Mesenteric fat pad (tissue), 1 donor: ENCODE data around the gene SLC66A3. TPM values are rescaled to one million over a fixed set of nuclear protein-coding genes. Genes with fewer than 3 reads are reported as not detected.

Experiments
- DNase-seq: peaks from one replicate; pipeline ENCODE4 v3.0.0-alpha.2; 2020; ENCODE audit warnings: low spot score
- long read RNA-seq: library from polyadenylated mRNA; unstranded; transcript quantifications from one replicate; pipeline ENCODE4 v2.0.0, GENCODE V29; 2020
- total RNA-seq: library from RNA; stranded (reverse); fragmentation: NEBNext Ultra II Directional; extraction: Animal tissue kit (Norgen Biotek cat#: 25700); gene quantifications from one replicate; pipeline ENCODE4 v1.2.1, GENCODE V29; 2021
- donor health status: DM: yes; HTN: yes; CAD: no.

SLC66A3 gene
- total RNA-seq = 19.9 TPM
- long read RNA-seq, transcript PQLC3-202 (6 exons, 696 nt) = minor isoform, 5 of 137 reads
- long read RNA-seq, transcript PQLC3-206 (8 exons, 928 nt) = minor isoform, 6 of 137 reads
- long read RNA-seq, transcript PQLC3-204 (6 exons, 1,784 nt) = minor isoform, 9 of 137 reads
- long read RNA-seq, transcript PQLC3-201 (7 exons, 1,830 nt) = major isoform, 91 of 137 reads
- long read RNA-seq, partial matches to known transcripts = 6 of 137 reads
- long read RNA-seq, other reads (novel, unspliced or antisense) = 19 of 137 reads

DNA sequence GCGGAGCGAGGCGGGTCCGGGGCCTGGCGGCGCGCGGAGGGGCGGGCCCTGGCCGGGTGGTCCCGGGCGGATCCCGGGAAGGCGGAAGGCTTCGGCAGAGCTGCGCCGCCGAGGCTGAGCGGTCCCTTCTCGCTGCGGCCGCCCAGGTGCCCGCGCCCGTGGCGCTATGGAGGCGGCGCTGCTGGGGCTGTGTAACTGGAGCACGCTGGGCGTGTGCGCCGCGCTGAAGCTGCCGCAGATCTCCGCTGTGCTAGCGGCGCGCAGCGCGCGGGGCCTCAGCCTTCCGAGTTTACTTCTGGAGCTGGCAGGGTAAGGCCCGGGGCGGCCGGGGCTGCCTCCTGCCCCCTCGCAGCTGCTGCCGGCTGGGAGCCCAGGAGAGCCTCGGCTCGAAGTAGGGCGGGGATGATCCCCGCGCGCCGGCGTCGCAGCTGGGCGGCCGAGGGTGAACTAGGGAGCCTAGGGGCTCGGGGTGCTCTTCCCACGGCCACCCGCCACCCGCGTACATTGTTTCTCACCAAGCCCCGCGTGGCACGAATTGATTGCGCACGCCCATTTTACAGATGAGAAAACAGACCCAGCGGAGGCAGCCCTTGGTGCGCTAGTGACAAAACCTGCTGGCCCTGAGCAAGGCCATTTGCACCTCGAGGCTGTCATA is at the start of gene SLC66A3:
Gene SLC66A3, plus strand, starts transcription at position 87 of the 655 bp plus-strand sequence. Its CDS starts 80 bp downstream, at position 167.
- DNase-seq = peak; percentile 94

DNA sequence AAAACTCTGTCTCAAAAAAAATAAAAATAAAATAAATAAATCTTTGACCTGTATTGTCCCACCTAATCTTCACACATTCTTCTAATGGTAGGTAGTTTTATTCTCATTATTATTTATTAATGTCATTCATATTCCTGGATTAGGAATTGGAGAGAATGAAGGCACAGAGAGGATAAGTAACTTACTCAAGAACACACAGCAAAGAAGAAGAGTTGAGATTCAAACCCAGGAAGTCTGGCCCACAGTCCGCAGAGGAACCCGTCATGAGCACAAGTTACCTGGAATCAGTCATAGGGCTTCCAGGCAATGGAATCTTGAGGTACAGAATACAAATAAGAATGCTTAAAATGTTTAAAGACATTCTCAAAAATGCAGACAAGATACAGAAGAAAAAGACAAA is 46.3 kb upstream of the SLC66A3 start:
- peak; percentile 5 for DNase-seq

DNA sequence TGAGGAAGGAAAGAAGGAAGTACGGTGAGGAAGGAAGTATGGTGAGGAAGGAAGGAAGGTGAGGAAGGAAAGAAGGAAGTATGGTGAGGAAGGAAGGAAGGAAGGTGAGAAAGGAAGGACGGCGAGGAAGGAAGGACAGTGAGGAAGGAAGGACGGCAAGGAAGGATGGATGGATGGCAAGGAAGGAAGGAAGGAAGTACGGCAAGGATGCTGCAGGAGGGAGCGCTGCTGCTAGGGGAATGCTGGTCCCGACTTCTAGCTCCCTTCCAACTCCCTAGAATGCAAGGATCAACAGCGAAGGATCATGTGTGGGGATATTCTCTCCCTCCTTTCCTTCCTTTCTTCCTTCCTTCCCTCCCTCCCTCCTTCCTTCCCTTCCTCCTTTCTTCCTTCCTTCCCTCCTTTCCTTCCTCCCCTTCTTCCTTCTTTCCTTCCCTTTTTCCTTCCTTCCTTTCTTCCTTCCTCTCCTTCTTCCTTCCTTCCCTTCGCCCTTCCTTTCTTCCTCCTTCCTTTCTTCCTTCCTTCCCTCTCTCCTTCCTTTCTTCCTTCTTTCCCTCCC is 42.3 kb upstream of the SLC66A3 start:
- DNase-seq = no peak

DNA sequence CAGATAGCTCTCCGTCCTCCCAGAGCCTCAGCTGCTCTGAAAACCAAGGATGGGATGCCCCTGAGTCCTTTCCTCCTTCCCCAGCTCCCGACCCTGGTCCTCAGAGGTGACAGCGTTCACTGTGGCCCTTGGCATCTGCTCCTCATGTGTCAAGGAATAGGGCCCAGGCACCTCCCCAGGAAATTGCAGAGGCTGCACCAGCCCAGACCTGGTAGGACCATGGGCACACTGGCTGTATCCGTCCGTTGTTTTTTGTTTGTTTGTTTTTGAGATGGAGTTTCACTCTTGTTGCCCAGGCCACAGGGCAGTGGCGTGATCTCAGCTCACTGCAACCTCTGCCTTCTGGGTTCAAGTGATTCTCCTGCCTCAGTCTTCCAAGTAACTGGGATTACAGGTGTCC is 37.5 kb upstream of the SLC66A3 start:
- no peak for DNase-seq

DNA sequence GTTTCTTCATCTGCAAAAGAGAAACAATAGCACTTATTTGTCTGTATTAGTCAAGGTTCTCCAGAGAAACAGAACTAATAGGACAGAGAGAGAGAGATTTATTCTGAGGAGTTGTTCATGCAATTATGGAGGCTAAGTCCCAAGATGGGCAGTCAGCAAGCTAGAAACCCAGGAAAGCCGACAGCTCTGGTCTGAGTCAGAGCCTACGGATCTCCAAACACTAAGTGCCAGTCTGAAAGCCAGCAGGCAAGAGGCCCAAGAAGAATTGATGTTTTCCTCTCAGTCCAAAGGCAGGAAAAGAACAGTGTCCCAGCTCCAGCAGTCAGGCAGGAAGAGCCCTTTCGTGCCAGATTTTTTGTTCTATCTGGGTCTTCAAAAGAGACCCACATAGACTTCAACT is 36.5 kb upstream of the SLC66A3 start:
- DNase-seq = no peak

DNA sequence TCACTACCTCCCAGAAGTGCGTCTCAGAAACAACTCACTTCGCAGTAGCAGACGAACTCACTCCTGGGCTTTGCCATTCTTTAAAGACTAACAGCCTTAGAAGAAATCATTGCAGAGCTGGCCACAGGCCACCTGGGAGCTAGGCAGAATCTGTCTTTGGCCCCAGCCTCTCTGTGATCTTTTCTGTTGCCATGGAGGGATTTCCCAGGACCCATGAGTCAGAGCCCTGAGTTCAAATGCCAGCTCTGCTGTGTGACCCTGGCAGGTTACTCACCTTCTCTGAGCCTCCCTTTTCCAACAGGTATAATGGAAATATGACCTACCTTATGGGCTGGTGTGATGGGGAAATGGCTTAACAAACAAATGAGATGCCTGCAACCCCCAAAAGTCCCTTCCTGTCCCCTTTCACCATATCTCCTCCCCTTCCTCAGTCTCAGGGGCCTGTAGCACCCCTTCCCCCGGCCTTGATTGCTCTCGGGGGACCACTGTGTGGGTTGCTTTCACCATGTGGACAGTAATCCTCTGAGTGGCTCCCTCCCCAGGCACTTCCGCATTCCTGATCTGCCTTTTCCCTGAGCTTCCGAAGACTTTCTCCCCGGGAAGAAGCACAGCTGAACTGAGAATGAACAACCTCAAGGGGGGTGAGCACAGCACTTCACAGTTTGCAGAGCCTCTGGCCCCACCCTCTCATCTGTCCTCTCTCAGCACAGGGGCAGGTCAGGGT is 34.0 kb upstream of the SLC66A3 start:
- DNase-seq = no peak

DNA sequence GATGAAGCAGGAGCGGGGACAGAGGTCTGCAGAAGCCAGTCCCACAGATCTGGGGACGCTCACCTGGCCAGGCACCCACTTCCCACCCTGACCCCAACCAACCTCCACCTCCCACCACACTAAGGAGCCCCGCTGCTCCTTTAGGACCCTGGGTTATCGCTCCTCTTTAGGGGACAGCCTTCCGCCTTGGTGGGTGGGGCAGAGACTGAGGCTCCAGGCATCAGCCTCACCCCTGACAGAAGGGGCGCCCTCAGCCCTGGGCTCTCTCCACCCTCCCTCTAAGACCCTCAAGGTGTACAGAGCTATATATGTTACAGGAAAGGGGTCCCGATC is 33.5 kb upstream of the SLC66A3 start:
- DNase-seq = no peak

DNA sequence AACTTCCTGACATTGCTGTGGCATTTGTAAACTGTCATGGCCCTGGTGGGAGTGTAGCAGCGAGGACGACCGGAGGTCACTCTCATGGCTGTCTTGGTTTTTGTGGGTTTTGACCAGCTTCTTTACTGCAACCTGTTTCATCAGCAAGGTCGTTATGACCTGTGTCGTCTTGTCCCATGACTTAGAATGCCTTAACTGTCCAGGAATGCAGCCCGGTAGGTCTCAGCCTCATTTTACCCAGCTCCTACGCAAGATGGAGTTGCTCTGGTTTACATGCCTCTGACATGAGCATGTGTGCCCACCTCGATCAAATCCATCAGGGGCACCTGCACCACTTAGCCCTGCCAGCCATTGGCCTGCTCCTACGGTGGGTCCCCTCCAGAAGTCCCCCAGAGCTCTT is 32.9 kb upstream of the SLC66A3 start:
- no peak for DNase-seq

DNA sequence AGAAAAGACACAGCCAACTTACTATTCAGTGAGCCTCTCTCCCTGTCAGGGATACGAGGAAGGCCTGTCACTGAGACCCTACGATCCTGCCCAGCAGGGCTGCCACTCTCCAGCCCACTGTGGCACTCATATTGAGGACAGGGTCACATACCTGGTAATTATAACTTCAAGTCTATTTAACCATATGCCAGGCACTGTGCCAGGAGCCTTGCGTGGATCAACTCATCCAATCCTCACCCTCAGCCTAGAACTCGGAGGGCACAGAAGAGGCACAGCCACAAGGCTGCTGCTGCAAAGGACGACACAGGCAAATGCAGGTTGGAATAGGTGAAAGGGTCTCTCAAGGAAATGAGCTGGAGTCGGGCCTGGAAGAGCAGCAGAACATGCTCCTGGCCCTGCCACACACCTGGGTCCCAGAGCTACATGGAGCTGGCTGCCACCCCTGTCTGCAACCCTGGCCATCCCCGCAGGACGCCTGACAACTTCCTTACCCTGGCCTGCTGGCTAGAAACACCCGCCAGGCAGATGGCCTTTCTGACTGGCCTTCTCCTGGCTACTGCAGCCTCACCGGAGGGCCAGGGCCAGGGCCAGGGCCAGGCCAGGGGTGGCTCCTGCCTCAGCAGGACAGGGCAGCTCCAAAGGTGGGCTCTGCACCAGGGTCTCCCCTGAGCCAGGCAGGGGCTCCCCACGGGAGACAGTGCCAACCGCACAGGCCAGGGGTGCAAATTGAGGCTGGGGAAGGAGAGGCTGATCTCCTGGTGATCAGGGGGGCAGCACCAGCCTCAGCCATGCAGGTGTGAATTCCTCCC is 32.1 kb upstream of the SLC66A3 start:
- DNase-seq = no peak

DNA sequence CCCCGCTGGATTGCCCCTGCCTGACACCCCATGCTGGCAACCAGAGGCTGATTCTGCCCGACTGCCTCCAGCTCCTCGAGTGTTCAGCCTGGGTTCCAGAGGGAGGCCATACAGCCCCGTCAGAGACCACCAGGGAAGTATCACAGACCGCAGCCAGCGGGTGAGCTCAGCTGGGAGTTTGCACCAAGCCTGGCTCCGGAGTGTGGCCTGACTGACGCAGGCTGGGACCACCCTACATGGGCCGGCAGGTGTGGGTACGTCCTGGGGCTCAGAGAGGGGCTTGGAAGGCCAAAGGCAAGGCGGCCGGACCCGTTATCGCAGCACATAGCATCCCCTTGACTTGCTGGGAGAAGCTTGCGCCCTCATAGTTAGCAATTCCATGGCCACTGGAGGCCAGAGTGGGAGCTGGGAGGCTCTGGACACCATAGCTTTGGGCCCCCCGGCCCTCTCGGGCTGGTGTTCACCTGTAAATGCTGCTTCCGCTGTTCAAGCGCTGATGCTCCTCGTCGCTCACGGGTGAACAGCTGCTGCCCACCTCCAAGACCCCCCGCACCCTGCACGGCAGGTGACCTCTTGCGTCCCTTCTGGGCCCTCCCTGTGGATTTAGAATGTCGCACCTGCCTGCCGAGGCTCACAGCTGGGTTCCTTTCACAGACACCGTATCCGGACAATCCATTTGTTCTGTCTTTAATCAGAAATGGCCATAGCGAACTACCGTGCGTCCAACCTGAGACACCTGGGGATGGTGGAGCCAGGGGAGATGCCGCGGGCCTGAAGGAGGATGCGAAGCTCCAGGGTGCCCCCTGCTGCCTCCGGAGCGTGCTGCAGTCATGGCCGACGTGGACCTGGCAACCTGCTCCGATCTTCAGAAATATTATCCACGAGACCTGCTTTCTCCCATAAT is 31.2 kb upstream of the SLC66A3 start:
- DNase-seq = no peak

DNA sequence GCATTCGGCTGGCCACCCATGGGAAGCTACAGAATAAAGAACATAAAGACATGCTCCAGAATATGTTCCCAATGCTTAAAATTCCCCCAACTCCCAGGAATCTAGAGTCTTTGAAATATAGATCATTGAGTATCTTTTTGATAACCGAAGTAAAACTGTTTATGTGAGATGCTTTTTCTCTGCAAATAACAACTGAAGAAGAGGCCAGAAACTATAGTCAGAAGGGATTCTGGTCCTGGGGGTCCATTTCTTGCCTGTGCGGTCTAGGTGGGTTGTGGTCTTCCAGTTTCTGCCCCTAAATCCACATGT is 30.6 kb upstream of the SLC66A3 start:
- DNase-seq = no peak

DNA sequence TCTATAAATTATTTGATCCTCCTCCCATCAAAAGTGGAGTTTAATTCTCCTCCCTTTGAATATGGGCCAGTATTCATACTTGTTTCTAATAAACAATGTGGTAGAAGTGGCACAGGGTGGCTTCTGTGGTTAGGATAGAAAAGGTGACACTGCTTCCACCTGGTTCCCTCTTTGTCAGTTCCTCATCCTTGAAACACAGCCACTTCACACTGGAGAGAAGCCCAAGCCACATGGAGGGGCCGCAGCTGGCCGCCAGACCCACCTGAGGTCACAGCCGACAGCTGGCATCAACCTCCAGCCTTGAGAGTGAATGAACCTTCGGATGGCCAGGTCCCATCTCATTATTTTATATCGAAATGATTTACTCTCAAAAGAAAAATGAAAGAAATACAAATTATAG is 27.5 kb upstream of the SLC66A3 start:
- DNase-seq = no peak

DNA sequence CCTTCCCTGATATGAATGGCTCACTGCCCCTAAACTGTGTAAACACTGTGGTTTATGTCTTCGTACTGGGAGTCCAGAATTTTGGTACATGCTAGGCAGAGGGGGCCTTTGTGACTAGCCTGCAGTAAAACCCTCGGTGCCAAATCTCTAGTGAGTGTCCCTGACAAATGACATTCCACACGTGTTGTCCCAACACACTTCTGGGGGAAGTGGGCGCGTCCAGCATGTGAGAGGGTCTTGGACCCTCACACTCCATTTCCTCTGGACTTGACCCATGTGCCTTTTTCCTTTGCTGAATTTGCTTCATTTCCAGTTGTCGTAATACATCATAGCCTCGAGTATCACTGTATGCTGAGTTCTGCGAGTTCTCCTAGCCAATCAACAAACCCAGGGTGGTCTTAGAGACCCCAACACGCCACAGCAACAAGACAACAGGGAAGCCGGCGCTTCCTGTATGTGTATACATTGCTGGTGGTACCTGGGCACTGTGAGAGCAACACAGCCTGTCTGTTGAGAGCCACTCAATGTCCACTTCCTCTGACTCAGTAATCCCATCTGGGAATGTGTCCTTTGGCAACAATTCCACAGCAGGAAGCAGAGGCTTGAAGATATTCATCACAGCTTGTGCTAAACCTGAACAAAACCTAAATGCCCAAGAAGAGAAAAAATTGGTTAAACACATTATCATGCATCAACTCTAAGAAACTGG is 26.9 kb upstream of the SLC66A3 start:
- DNase-seq = no peak

DNA sequence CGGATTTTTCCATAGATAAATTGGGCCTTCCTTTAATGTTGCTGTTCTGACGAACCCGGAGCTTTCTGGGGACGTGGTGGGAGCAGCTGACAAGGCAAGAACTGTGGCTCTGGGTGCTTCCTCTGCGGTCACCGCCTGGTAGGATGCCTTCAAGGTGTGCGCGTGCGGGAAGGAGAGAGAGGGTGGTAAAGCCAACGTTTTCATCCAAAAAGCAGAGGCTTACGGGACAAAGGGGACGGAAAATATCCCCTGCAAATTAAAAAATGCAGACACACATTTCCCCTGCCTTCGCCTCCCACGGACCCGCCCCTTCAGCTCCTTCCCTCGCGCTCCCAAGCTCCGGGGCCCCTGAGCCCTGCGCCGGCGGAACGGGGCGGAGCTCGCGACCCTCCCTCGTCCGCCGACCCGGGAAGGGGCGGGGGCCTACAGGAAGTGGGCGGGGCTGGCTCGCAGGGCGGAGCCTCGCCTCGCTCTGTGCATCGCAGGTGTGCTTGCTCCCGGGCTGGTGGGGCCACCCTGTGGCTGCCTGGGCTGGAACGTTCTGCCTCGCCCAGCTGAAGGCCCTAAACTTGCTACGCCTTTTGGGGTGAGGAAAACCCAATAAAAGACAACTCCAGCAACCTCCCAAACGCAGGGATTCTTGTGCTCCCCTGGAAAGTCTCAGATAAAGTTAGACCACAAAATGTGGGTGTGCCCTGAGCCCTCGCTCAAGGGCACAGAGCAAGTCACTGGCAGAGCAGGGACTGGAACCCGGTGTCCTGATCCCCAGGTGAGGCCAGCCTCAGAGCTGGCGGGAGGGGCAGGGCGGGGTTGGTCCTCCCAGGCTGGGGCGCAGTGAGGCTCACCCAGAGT is 25.4 kb upstream of the SLC66A3 start:
- no peak for DNase-seq

DNA sequence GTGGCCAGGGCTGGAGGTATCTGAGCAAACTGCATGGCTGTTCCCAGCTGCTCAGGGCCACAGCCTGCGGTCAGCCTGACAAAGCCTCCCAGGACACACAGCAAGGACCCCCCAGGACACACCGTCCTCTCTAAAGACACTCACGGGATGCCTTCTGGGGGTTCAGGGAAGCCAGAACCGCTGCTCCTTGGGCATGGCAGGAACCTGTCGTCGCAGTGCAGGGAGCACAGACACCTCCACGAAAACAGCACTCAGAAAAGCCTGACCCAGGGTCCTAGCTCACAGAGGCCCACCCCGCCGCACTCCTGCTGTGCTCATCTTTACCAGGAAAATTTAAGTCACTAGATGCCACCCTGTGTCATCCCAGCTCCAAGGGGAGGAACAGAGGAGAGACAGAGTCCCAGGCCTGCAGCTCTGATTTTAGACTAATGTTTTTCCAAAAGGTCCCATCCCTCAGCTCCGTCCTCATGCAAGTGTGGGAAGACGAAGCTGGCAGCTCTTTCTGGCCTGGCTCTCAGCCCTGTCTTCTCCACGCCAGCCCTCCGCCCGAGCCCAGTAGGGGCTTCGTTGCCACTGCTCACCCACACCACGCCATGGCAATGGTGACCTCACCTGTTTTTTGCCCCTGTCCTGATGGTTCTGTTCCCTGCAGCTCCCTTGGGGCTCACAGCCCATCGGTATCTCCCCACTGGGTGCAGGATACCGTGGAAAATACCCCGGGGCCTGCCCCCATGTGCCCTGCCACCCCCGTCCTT is 23.9 kb upstream of the SLC66A3 start:
- no peak for DNase-seq

DNA sequence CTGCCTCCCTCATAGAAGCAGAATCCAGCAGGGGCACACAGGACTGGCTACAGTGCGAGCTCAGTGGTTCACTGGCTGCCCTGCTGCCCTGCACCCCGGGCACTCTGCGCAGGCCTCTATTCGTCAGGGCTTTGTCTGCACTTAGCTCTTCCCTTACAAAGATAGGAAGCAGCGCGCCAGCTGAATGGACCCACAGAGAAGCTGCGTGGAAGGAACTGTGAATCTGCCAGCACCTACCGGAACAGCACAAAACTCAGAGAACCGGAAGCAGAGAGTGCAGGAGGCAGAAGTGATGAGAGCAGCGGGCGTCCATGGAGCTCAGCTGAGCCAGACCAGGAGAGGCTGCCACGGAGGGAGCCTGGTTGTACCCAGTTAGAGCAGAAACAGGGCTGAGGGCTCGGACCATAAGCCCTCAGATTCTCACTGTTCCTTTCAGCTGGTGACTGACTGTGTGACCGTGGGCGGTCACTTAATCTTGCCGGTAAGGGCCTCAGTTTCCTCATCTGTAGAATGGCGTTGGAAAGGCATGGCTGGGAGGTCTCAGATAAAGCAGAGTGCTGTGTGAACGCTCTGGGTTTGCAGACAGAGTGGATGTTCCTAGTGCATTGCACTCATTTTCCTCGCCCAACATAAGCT is 23.1 kb upstream of the SLC66A3 start:
- no peak for DNase-seq

DNA sequence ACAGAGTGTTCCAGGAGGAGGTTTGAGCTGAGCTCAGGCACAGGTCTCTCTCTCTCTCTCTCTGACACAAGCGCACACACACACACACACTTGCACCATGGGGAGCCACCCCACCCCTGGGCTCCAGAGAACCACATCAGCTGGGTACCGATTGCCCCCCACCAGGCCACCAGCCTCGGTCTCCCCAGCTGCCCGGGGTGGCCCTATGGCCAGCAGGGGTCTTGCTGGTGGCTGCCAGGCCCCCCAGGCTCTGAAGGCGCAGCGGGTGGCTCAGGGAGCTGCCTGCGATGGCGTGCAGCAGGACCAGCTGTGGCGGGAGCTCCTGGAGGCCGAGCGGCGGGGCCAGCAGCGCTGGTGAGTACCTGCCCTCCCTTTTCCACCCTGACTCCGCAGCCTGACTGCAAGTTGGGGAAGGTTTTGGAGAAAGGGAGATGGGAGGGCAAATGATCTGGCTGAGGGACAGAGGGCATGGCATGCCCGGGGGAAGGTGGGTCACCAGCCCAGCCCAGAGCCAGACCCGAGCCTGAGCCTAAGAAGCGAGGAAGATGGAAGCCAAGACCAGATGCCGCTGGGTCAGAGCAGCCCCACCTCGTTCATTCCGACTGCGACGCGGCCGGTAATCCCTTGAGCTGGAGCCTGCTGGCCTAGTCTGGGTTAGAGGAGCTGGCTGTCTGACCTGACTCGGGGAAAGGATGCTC is 21.9 kb upstream of the SLC66A3 start:
- DNase-seq = no peak
